GM18498 (cell line): ENCODE measurements around the gene FXYD7.
"Not testable (repeated sequence)": the region's sequence is repeated elsewhere in the genome, so short reads cannot be mapped to it uniquely, and the experiment has no call there.

Source experiments
- ATAC-seq: cut with Tn5 transposase; IDR thresholded peaks from one replicate; pipeline ENCODE4 v1.9.1; 2021; ENCODE audit warnings: mild to moderate bottlenecking, moderate library complexity; ENCODE audit not compliant: unreplicated experiment

The FXYD7 gene

DNA sequence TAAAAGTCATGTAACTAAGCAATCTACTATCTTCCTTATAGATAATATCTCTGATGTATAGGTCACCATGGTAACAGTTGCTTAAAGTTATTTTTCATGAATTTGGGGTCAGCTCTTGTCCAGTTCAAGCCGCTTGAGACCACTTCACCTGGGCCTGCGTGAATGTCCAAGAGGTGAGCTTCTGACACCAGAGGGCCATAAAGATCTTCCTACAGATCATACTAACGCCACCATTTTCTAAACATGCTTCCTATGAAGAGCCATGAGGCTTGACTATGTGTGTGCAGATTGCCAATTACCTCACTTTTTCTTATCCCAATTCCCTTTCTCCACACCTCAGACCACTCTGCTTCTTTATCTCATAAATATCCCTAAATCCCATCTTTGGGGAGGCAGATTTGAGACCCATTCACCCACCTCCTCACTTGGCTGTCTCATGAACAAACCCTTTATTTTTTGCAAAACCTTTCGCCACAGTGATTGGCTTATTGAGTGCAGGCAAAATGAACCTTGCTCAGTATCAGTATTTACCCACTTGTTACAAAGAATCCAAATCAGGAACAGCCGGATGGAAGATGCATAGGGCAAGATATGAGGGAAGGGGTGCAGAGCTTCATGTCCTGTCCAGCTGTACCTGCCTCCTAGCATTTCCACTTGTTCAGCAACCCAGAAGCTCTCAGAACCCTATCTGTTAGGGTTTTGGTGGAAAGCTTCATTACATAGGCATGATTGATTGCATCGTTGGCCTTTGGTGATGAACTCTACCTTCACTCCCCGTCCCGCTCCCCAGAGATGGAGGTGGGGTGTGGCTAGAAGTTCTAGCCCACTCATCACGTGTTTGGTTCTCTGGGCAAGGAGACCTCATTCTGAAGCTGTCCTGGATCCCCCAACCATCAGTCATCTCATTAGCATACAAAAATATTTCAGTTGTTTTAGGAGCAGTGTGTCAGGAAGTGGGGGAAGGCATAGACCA, 51.2 kb downstream of the FXYD7 start:
- no peak for ATAC-seq

- ATAC-seq = no peak
These were observed 52.8 kb downstream of the FXYD7 start for GRCh38 chr19:35195830-35196229.

- not testable (repeated sequence) for ATAC-seq
These were observed 53.8 kb downstream of the FXYD7 start for GRCh38 chr19:35196861-35197260.

- ATAC-seq = no peak
These were observed 56.4 kb downstream of the FXYD7 start for GRCh38 chr19:35199481-35199880.

GRCh38 chr19:35202722-35203688, 60.0 kb downstream of the FXYD7 start:
- no peak for ATAC-seq
